GM19023 (cell line): ENCODE data around the gene SLC16A14.
"Not testable (repeated sequence)": the region's sequence is repeated elsewhere in the genome, so short reads cannot be mapped to it uniquely, and the experiment has no call there.

Source experiments
- ATAC-seq: cut with Tn5 transposase; IDR thresholded peaks from one replicate; pipeline ENCODE4 v1.9.1; 2021; ENCODE audit warnings: mild to moderate bottlenecking, moderate library complexity; ENCODE audit not compliant: unreplicated experiment

Gene SLC16A14

GRCh38 chr2:230068651-230069055 is at the start of gene SLC16A14:
Gene SLC16A14, minus strand, starts transcription at chr2:230068924. Its CDS starts 9,572 bp downstream, at chr2:230059352.
- no peak for ATAC-seq

- ATAC-seq: no peak
Measured at GRCh38 chr2:230106771-230107170, 38.0 kb upstream of the SLC16A14 start.

GRCh38 chr2:230101967-230102366 is 33.2 kb upstream of the SLC16A14 start:
- ATAC-seq: not testable (repeated sequence)

GRCh38 chr2:230097841-230098240 is 29.1 kb upstream of the SLC16A14 start:
- no peak for ATAC-seq

GRCh38 chr2:230097424-230097823 is 28.7 kb upstream of the SLC16A14 start:
- no peak for ATAC-seq

- ATAC-seq: no peak
Measured at GRCh38 chr2:230090967-230091366, 22.2 kb upstream of the SLC16A14 start.

- no peak for ATAC-seq
Measured at GRCh38 chr2:230085201-230085600, 16.5 kb upstream of the SLC16A14 start.

GRCh38 chr2:230077851-230078547 is 9.3 kb upstream of the SLC16A14 start:
- ATAC-seq: no peak

GRCh38 chr2:230076819-230077218 is 8.1 kb upstream of the SLC16A14 start:
- ATAC-seq: no peak

- no peak for ATAC-seq
Measured at GRCh38 chr2:230075988-230076631, 7.4 kb upstream of the SLC16A14 start.

GRCh38 chr2:230071421-230071820 is 2.7 kb upstream of the SLC16A14 start:
- no peak for ATAC-seq

- no peak for ATAC-seq
Measured at GRCh38 chr2:230069402-230069801, 678 bp upstream of the SLC16A14 start.

GRCh38 chr2:230068016-230068650 is 591 bp downstream of the SLC16A14 start:
- ATAC-seq: no peak

- ATAC-seq: no peak
Measured at GRCh38 chr2:230060672-230061293, 7.9 kb downstream of the SLC16A14 start.

- no peak for ATAC-seq
Measured at GRCh38 chr2:230053753-230054478, 14.8 kb downstream of the SLC16A14 start.

- no peak for ATAC-seq
Measured at GRCh38 chr2:230052299-230052698, 16.4 kb downstream of the SLC16A14 start.

GRCh38 chr2:230050136-230050535 is 18.6 kb downstream of the SLC16A14 start:
- ATAC-seq: no peak

- ATAC-seq: no peak
Measured at GRCh38 chr2:230048010-230048671, 20.6 kb downstream of the SLC16A14 start.

GRCh38 chr2:230046491-230046890 is 22.2 kb downstream of the SLC16A14 start:
- ATAC-seq: no peak

- no peak for ATAC-seq
Measured at GRCh38 chr2:230043461-230043860, 25.3 kb downstream of the SLC16A14 start.
